Stimulated activated CD8-positive, alpha-beta memory T cell treated with anti-CD3 and anti-CD28 coated beads, Interleukin-7, amount 100 ng/mL, for 48 hours (primary cell): ENCODE measurements around the gene MGMT.

Source experiments
- DNase-seq, 2 donors: peaks; one replicate each; pipeline ENCODE4 v3.0.0-alpha.2; 2020; ENCODE audit warnings: low read depth in 1 of 2; ENCODE audit errors: extremely low read depth in 1 of 2

MGMT gene

GRCh38 chr10:129678186-129678585 lies 211.1 kb downstream of the MGMT start:
- DNase-seq: no peak

GRCh38 chr10:129679207-129679606 lies 212.2 kb downstream of the MGMT start:
- no peak for DNase-seq

DNA sequence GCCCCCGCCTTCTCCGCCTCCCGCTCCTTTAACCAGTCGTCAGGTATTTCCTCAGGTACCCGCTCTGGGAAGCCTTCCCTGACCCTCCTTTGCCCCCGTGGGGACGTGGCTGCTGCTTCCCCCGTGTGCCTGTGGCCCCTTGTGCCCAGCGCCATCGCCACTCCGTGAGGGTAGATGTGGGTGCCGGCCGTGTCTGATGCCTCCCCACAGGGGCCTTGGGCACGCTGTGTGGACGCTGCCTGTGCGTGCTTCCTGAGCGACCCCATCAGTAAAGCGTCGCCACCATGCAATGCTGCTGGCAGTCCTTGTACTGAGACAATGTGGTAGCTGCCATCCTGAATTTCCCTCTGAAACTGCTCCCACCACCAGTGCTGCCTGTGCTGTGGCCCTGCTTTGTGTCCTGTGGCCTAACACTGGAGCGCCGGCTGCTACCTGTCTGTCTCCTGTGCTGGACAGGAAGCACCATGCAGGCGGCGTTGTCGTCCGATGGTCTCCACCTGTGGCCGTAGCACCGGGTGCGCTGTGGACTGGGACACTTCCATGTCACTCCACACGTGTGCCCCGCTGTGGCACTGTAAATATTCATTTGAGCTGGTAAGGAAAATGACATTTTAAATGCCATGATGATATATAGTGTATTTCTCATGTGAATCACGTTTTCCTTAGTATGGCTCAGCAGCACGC lies 213.8 kb downstream of the MGMT start:
- DNase-seq: no peak

GRCh38 chr10:129681856-129682255 lies 214.8 kb downstream of the MGMT start:
- no peak for DNase-seq

- no peak for DNase-seq
These were observed 216.5 kb downstream of the MGMT start for GRCh38 chr10:129683519-129683918.

DNA sequence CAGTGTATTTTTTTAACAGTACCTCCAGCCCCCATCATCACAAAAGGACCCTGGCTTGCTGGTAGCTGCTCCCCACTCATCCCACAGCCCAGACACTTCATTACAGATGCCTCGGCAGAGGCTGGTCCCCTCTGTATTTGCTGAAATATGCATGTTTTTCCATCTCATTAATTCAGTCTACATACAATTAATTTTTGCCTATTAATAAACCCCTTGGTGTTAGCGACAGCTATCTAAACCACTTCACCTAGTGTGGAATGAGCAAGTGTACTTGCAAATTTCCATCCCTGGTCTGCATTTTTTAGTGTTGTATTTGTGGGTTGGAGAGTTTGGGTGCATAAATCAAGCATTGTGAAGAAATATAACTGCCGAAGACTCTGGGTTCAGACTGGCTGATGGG lies 216.9 kb downstream of the MGMT start:
- no peak for DNase-seq

DNA sequence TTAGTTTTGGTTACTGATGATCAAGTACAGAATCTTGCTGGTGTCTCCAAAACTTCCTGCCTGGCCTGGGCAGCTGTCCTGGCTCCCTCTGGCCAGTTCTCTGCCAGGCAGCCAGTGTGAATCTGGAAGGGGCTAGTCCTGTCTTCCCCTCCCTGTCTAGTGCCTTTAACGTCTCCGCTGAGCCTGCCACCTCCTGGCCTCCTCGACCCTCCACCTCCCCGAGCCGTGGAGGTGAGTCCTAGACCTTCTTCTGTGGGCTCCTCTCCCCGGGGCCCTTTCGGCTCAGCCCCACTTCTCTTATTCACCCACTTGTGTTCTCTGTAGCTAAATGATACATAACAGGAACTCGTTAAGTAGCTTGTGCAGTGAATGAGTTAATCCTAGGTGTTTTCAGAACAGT lies 218.2 kb downstream of the MGMT start:
- no peak for DNase-seq

DNA sequence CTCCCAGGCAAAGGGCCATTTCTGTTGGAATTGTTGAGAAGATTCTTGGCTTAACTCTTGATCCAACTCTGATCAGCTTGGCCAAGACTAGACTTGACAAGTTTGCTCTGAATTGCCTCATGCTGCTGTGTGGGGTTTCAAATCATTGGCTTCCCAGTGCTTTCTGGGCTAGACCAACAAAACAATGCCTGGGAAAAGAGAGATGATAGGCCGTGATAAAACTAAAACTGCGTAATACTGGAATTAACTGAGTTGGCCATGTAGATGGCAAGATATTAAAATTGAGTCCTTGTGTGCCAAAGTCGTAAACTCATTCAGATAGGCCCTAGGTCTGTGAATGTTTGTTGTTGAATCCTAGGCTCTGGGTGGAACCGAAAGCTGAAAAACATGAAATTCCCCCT lies 222.6 kb downstream of the MGMT start:
- no peak for DNase-seq

- DNase-seq: no peak
These were observed 223.4 kb downstream of the MGMT start for GRCh38 chr10:129690248-129691070.

DNA sequence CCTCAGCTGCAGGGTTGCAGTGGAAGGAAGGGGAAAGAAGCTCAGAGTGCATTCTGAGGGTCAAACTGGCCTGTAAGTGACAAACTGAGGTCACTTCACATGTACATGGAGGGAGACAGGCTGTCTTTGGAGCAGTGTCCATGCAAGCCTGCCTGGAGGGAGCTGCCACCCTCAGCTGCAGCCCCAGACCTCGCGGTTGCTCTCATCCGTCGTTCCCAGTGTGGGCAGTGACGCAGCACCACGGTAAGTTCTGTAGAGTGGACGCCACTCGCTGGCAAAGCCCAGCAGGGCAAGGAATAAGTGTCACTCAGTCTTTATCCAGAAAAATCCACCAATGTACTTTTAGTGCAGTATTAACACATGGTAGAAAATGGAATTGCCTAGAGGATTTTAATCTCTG lies 225.7 kb downstream of the MGMT start:
- DNase-seq: no peak

GRCh38 chr10:129693382-129693781 lies 226.3 kb downstream of the MGMT start:
- no peak for DNase-seq

- DNase-seq: no peak
These were observed 227.1 kb downstream of the MGMT start for GRCh38 chr10:129694184-129694583.

- no peak for DNase-seq
These were observed 227.7 kb downstream of the MGMT start for GRCh38 chr10:129694691-129695243.

DNA sequence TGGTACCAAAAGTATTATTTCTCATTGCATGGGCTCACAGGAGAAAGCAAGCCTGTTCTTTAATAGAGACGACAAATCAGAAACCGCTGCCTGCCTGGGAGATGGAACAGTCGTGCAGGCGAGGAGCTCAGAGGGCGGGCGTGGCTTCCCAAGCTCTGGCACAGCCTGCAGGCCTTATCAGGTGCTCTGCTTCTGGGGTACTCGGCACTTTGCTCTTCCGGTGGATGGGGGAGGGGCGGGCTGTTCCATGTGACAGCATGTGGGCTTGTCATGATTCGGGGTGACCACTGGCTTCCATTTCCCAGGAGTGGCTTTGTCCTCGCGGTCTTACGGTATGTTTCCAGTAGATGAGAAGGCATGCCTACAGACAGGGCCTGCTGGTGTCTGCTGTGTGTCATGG lies 228.6 kb downstream of the MGMT start:
- no peak for DNase-seq

DNA sequence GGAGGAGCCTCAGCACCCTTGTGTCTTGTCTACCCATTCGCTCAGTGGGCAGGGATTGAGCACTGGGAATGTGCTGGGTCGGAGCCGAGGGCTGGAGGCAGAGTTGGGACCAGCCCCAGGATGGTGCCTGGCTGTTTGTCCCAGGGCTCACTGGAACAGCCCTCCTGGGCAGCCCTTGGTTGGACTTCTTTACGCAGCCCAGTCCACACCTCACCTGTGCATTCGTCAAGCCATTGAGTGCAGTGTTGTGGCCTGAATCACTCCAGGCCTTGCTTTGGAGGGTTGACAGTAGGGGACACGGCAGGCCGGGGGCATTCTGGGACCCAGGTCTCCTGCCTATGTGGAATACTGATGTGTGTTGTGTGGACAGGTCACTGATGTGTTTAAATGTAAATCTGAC lies 229.6 kb downstream of the MGMT start:
- no peak for DNase-seq

DNA sequence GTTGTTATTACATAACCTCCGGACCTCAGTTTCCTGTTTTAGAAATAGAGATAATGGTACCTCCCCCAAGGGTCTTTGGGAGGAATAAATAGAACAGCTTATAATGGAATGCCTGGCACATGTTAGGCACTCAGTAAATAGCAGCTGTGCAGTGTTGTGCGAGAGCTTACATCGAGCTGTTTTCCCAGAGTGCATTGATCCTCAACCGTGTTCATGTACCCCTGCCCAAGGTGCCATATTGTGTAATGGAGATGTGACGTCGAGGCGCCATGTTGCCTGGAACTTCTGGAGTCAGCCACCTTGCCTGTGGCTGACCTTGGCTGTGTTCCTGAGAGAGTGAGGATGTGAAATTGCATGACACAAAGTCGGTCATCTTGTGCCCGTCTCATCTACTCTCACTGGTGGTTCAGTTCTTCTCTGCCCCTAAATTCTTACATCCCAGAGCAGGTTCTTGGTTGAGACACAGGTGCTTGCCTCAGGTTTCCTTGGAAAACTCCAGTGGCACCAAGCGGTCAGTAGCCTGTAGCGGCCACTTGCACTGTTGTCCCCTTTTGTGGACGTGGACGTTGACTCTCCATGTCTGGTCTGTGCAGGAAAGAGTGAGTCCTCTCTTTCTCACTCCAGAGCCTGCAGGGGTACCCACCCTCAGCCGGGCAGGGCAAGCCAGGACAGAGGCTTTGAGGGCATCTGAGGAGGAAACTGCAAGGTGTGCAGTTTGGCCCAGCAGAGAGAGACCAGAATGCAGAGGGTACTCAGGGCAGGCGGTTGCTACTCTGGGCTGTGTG lies 230.6 kb downstream of the MGMT start:
- DNase-seq: no peak

- no peak for DNase-seq
These were observed 232.8 kb downstream of the MGMT start for GRCh38 chr10:129699722-129700340.

GRCh38 chr10:129702605-129703004 lies 235.6 kb downstream of the MGMT start:
- no peak for DNase-seq

GRCh38 chr10:129703287-129704137 lies 236.5 kb downstream of the MGMT start:
- no peak for DNase-seq

DNA sequence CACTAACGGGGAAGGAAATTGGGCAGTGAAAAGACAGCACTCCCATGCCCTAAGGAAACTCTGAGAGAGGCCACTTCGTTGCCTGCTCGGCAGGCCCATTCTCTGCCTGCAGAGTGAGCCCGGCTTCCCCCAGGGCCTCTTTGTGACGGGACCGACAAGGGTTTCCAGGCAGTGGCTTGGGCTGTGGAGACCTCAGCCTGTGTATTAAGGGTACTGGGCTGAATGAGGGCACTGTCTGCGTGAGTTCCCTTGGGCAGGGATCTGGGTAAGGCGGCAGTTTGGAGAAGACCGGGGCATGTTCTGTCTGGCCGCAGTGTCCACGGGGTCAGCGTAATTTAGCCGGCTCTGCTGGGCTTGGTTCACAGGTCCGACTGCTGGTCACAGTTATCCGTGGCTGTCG lies 237.2 kb downstream of the MGMT start:
- DNase-seq: no peak
